ENCODE results near the gene HOXD4.

Gene HOXD4

DNA sequence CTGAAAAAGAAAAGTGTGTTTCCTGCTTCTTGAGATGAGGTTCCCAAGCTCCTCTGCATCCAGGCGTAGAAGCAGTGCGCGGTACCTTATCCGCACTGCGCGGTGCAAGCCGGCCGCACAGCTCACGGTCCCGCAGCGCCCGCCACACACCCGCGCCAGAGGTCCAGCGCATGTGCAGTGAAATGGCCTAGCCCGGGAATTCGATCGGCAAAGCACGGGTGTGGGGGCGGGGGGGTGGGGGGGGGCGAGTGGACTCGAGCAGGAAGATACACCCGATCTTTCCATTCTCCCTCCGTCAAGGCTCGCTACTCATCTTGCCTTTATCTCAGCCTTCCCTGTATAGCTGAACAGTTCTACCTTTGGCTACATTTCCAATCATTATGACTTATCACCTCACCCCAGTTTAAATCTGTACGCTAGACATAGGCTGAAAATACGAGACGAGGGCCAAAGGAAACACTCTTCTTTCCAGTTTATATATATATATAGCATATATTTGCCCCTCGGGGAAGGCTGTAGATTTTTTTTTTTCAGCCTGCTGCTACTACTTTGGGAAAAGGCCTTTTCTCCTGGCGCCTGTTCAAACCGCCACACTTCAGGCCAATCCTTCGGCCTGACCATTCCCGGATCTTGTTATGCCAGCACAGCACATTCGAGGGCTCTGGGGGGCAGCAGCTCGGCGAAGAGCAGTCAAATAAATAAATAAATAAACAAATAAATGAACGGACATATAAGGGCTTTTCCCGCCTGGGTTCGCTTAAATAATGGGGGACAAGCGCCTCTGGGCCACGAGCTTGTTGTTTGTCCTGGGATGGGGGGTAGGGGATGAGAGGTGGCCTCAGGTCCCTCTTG, 11.5 kb upstream of the HOXD4 start:
- DNase-seq (ENCODE audit: low read depth, low spot score): no peak

DNA sequence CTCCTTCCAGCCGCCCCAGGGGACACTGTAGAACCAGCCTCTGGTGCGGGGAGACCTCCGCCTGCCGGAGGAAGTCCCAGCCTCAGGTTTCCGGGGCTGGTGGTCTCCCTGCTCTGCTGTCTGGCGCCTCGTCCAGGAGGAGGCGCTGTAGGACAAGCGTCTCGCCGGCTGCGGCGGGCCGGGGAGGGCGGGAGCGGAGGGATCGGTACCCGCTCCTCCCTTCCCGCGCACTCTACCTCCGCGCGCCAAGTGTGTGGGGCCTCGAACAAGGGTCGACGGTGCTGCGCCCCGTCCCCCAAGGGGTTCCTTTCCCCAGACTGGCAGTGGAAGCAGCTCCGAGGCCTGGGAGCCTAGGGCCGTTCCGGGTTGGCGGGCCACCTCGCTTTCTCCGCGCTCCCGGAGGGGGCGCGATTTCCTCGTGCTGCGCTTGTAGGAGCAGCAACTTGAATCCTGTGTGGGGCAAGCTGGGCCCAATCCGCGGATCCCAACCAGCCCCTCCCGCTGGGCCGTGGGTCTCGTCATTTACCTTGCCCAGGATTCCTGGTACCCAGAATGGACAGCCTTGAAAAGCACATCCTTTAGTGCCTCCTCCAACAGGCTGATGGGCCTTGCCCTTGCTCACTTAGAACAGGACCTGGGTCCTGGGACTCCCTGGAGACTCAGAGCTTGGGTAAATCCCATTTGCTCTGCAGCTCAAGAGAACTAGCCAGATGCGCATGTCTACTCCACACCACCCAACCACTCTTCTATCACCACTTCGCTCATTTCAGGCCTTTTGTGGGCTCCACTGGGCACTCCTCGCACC, 10.6 kb upstream of the HOXD4 start:
- DNase-seq (ENCODE audit: low read depth, low spot score): peak; percentile 90

- DNase-seq (ENCODE audit: low read depth, low spot score): no peak
These were observed 9.1 kb upstream of the HOXD4 start for GRCh38 chr2:176142281-176142680.

DNA sequence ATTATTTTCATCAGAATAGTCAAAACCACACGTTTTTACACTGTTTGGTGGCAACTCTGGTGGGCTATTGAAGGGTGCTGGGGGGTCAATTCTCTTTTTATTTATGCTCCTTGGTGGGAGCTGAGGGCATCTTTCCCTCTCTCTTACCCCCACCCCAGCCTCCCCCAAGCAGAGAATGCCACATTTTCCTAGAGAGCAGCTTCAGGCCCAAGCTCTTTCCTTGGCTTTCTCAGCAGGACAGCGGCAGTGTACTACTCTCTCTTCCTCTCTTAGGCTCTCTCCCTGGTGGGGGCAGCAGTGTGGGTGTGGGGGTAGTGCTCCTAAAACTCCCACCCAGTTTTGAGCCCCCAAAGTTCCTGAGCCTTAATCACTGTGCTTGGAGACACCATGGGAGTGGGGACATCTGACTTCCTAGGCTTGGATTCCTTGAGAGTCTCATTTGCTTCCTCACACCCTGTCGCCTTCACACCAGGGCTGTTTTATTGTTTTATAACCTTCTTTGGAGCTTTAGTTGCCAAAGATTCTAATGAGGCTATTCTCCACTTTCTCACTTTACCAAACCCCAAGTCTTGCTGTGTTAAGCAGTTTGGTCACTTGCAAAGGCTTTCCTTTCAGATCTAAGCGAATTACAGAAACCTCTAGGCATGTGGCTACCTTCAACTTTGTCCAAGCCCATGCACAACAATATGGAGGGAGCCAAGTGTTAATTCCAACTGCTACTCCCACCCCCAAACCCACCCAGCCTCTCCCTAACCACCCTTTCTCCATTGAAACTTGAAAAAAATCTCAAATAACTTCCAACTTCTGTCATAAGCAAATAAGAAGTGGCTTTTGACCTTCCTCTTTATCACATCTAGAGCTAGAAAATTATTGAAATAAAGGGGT, 6.0 kb upstream of the HOXD4 start:
- DNase-seq (ENCODE audit: low read depth, low spot score): no peak

- no peak for DNase-seq (ENCODE audit: low read depth, low spot score)
These were observed 5.2 kb upstream of the HOXD4 start for GRCh38 chr2:176146101-176146500.

GRCh38 chr2:176146645-176147044, 4.7 kb upstream of the HOXD4 start:
- DNase-seq (ENCODE audit: low read depth, low spot score): no peak

GRCh38 chr2:176147210-176147799, 4.0 kb upstream of the HOXD4 start:
- no peak for DNase-seq (ENCODE audit: low read depth, low spot score)

DNA sequence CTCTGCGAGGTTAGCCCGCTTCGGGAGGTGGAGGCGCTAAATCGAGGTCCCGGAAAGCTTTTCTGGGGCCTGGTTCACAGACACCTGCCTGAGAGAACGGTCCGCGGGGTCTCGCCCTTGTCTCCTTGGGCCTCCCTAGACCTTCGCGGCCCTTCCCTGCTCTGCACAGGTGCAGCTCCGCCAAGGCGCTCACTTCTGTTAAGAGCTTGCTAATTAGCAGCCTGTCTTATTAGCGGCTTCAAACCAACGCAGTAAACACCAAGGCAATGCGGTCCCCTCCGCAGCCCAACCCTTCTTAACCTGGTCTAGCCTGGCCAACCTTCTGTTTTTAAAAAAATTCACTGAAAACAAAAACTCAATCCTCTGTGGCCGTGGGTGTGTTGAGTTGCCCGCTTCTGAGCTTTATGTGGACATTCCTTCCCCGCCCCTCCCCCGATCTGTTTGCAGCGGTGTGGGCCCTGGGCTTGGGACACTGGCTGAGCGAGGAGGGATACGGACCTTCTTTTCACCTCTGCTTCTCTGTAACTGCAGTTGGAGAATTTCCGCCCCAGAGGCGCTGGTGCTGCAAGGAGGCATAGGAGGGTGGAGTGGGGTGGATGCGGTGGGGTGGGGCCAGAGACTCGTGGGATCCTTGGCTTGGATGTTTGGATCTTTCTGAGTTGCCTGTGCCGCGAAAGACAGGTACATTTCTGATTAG, 3.4 kb upstream of the HOXD4 start:
- DNase-seq (ENCODE audit: low read depth, low spot score): peak; percentile 64

- no peak for DNase-seq (ENCODE audit: low read depth, low spot score)
These were observed 2.5 kb upstream of the HOXD4 start for GRCh38 chr2:176148751-176149421.

DNA sequence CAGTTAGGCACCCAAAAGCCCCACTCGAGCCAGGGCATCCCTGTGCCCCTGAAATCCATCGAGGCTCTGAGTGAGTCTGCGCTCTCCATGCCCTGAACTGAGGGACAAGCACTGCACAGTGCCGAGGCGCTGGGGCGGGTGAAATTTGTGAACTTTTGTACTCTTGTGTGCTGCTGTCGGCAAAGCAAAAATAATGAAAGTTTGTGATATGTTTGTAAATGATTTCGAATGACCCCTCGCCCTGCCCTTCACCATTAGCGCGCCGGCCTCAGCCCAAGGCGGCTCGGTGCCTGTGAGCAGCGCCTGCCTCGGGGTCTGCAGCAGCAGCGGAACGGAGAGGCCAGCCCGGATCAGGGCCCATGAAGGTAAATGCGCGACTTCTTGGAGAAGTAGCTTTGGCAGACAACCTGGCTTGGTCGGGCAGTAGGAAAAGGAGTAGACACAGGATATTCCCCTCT, 1.8 kb upstream of the HOXD4 start:
- no peak for DNase-seq (ENCODE audit: low read depth, low spot score)

- no peak for DNase-seq (ENCODE audit: low read depth, low spot score)
These were observed 1.3 kb upstream of the HOXD4 start for GRCh38 chr2:176149939-176150583.

GRCh38 chr2:176150584-176151441, 537 bp upstream of the HOXD4 start:
- DNase-seq (ENCODE audit: low read depth, low spot score): no peak

DNA sequence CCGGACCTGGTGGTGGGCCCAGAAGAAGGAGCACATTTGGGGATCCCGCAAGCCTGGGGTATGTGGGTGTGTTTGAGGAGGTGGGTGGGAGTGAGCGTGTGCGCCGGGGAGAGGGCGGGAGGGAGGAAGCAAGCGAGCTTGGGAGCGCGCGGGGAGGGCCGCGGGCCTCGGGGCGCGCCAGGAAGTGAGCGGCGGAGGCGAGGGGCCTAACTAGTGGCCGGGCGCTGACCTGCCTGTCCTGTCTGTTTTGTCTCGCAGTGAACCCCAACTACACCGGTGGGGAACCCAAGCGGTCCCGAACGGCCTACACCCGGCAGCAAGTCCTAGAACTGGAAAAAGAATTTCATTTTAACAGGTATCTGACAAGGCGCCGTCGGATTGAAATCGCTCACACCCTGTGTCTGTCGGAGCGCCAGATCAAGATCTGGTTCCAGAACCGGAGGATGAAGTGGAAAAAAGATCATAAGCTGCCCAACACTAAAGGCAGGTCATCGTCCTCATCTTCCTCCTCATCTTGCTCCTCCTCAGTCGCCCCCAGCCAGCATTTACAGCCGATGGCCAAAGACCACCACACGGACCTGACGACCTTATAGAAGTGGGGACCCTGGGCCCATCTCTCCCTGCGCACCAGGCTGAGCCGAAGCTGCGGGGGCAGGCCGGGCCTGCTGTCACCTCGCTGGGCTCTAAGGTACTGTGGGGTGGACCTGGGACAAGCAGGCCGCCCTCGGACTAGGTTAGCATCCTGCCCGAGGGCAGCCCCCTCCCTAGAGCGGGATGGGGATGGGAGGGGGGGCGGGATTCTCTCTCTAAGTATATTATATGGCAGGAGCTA, 1.2 kb downstream of the HOXD4 start:
- DNase-seq (ENCODE audit: low read depth, low spot score): no peak

GRCh38 chr2:176154576-176155252, 3.4 kb downstream of the HOXD4 start:
- DNase-seq (ENCODE audit: low read depth, low spot score): no peak

GRCh38 chr2:176155356-176156044, 4.2 kb downstream of the HOXD4 start:
- no peak for DNase-seq (ENCODE audit: low read depth, low spot score)

GRCh38 chr2:176156301-176156806, 5.0 kb downstream of the HOXD4 start:
- DNase-seq (ENCODE audit: low read depth, low spot score): no peak
